AG04449 (cell line): Measurements from ENCODE around the gene NCOR2.

Experiments
- CTCF ChIA-PET: fragments of 350-600 bp; formaldehyde crosslinking; extraction: SDS; loops from one replicate; lab custom pipeline; 2021; ENCODE audit warnings: antibody characterized with exemption; lab: Yijun Ruan, JAX
- POLR2A ChIA-PET: fragments of 400-600, 350-600 bp; formaldehyde crosslinking; extraction: SDS; loops from one replicate; lab custom pipeline; 2020; ENCODE audit warnings: antibody characterized with exemption, inconsistent platforms; lab: Yijun Ruan, JAX
- DNase-seq: peaks from one replicate; pipeline ENCODE4 v3.0.0-alpha.2; 2010; ENCODE audit warnings: low read depth, low spot score
- H3K4me3 ChIP-seq: 2 replicates; pipeline ENCODE4 v1.5.1; 2011; ENCODE audit warnings: low read depth, mild to moderate bottlenecking, control low read depth, low read length
- TF ChIP-seq, protein P1 (sequence below): IDR thresholded peaks from one replicate; pipeline ENCODE4 v1.5.1; 2011; ENCODE audit warnings: mild to moderate bottlenecking, moderate library complexity, low read length, control low read depth, inconsistent platforms; ENCODE audit not compliant: insufficient read depth; ENCODE audit errors: missing control alignments

Gene NCOR2

DNA sequence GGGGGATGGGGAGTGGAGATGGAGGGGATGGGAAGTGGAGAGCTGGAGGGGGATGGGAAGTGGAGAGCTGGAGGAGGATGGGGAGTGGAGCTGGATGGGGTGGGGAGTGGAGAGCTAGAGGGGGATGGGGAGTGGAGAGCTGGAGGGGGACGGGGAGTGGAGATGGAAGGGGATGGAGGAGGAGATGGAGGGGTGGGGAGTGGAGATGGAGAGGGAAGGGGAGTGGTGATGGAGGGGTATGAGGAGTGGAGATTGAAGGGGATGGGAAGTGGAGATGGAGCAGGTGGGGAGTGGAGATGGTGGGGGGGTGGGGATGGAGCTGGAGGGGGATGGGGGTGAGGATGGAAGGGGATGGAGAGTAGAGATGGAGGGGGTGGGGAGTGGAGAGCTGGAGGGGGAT lies 26.1 kb downstream of the NCOR2 start:
- ChIA-PET POLR2A (no interaction called here), CTCF (interaction anchor here (1.2 to 1.4 kb wide), 2 partner anchors 226 to 230 kb away, joined by 4 to 6 read pairs; no protein-coding TSS in a partner anchor)
- no peak overlapping the region for H3K4me3 ChIP-seq
- TF ChIP-seq, protein P1, sequence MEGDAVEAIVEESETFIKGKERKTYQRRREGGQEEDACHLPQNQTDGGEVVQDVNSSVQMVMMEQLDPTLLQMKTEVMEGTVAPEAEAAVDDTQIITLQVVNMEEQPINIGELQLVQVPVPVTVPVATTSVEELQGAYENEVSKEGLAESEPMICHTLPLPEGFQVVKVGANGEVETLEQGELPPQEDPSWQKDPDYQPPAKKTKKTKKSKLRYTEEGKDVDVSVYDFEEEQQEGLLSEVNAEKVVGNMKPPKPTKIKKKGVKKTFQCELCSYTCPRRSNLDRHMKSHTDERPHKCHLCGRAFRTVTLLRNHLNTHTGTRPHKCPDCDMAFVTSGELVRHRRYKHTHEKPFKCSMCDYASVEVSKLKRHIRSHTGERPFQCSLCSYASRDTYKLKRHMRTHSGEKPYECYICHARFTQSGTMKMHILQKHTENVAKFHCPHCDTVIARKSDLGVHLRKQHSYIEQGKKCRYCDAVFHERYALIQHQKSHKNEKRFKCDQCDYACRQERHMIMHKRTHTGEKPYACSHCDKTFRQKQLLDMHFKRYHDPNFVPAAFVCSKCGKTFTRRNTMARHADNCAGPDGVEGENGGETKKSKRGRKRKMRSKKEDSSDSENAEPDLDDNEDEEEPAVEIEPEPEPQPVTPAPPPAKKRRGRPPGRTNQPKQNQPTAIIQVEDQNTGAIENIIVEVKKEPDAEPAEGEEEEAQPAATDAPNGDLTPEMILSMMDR = no peak
- DNase-seq = no peak

DNA sequence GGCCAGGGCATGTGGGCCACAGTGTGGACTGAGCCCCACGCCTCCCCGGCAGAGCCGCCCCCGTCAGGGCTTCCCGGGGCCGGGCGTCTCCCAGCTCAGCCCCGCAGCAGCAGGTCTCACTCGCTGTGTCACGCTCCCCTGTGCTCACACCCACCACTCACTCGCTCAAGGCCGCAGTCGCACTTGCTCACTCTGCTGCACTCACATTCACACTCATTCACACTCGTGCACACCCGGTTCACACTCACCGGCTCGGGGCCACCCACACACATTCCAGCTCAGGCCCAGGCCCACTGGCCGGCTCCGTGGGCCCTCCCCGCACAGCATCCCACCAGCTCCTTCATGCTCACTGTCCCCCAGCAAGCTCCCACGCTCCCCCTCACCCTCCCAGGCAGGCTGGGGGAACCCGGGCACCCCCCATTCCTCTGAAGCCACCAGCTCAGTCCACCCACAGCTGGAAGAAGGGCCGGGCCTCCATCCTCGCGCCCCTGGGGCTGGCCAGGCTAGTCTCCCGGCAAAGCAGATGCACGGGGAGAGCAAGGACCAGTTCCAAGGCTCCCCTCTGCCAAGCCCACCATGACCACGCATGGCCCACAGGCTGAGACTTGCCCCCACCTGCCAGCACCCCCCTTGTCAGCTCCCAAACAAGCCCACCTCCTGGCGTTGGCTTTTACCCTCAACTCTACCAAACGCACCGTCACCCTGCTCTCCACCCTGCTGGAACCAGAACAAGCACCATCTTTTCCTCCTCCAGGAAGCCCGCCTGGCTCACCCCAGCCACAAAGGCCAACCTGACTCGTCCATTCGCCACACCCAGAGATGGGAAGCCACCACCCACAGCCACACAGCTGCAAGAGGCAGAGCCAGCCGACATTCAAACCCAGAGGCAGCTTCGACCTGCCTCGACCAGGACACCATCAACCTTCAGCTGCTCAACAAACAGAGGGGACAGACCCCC lies 28.0 kb downstream of the NCOR2 start:
- TF ChIP-seq, protein P1 = no peak
- no peak overlapping the region for H3K4me3 ChIP-seq
- ChIA-PET CTCF (interaction anchor here (1.2 to 1.9 kb wide), 3 partner anchors 11 to 232 kb away, joined by 4 to 6 read pairs (median 4); no protein-coding TSS in a partner anchor), POLR2A (no interaction called here)
- DNase-seq = no peak

DNA sequence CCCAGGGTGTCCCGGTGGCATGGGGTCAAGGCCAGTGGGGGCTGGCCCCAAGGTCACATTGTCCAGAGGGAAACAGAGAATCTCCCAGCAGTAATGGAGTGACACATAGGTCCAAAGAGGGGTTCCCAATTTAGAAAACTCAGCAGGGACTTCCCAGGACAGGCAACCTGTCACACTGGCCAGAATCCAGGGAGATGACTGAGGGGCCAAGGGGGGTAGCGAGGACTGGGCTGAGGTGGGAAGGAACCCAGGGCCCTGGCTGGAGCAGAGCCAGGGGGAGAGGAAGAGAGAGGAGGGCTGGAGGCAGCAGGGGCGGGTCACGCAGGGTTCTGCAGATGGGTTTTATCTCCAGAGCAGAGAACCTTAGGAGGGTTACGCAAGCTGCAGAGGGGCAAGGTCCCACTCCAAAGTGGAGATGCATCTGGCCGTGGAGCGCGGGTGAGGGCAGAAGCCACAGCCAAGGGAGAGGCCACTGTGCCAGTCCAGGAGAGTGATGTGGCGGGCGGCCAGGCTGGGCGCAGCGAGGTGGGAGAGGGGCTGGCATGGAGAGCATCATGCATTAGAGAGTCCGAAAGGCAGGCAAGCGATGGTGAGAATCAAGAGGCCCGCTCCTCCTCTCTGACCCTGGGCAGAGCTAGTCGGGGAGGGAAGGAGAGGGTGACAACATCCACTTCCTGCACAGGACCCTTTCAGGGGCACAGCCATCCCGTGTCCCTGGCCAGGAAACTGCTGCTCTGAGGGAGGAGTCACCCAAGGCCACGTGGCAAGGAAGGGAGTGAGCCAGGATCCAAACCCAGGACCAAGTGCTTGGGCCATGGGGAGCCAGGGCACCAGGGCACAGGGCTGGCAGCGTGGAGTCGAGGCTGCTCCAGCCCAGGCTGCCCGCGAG lies 29.0 kb downstream of the NCOR2 start:
- ChIA-PET CTCF (interaction anchor here (1.2 to 1.9 kb wide), 5 partner anchors 12 to 233 kb away, joined by 4 to 6 read pairs (median 4); no protein-coding TSS in a partner anchor), POLR2A (no interaction called here)
- H3K4me3 ChIP-seq = no peak overlapping the region
- TF ChIP-seq, protein P1 = no peak
- no peak for DNase-seq

DNA sequence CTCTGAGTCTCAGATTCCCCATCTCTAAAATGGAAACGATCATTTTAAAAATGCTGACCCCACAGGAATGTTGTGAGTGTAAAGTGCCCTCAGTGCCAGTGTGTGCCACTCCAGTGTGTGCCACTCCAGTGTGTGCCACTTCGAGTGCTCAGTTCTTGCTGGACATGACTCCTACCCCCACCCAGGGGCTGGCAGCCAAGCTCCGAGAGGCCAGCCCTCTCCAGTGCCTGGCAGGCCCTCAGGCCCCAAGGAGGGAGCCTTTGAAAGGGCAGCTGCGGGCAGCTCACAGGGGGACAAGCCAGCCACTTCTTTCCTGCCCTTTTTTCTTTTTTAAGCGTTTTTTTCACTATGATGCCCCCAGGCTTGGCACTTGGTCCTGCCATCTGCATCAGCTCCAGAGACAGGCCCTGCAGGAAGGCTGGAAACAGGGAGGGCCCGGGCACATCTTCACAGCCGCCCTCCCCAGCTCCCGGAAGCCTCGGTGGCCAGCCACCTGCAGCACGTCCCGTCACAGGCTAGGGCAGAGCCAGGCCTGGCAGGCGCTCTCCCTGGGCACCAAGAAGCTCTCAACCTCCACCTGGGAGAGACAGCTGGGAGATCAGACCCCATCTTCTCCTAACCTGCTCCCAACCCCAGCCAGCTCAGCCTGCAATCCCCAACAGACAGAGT lies 29.8 kb downstream of the NCOR2 start:
- POLR2A ChIA-PET = interaction anchor here (1.6 kb wide), 1 partner anchor 13 kb away, joined by 4 read pairs; no protein-coding TSS in a partner anchor
- no peak for DNase-seq
- CTCF ChIA-PET = interaction anchor here (0.8 to 1.9 kb wide), 5 partner anchors 12 to 230 kb away, joined by 4 to 6 read pairs (median 4); no protein-coding TSS in a partner anchor
- TF ChIP-seq, protein P1 = no peak
- no peak overlapping the region for H3K4me3 ChIP-seq

DNA sequence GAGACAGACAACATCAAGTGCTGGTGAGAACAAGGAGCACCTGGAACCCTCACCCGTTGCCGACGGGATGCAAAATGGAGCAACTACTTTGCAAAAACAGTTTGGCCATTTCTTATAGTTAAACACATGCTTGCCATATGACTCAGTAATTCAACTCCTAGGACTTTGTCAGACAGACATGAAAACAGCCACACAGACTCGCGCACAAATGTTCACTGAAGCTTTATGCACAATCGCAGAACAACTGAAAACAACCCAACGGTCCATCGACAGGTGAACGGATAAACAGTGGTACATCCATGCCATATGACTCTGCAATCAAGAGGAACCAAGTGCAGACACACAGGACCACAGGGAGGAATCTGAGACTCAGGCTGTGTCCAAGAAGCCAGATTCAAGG lies 30.8 kb downstream of the NCOR2 start:
- H3K4me3 ChIP-seq = no peak overlapping the region
- TF ChIP-seq, protein P1 = no peak
- DNase-seq = no peak
- POLR2A ChIA-PET = interaction anchor here (1.6 kb wide), 1 partner anchor 12 kb away, joined by 4 read pairs; no protein-coding TSS in a partner anchor
- CTCF ChIA-PET = interaction anchor here (1.6 kb wide), 2 partner anchors 11 to 229 kb away, joined by 4 to 5 read pairs; no protein-coding TSS in a partner anchor
